Testis (tissue), 3 donors: ENCODE data around the gene FAIM. TPM values are rescaled to one million over a fixed set of nuclear protein-coding genes. Genes with fewer than 3 reads are reported as not detected.

Experiments
- DNase-seq: peaks from one replicate; pipeline ENCODE4 v3.0.0-alpha.2; 2019
- H3K27ac ChIP-seq, 2 donors: fragments of 200-600 bp; sonication (generic); one replicate each; pipeline ENCODE4 v1.5.1; 2019
- H3K27me3 ChIP-seq: fragments of 200-600 bp; sonication (generic); one replicate; pipeline ENCODE4 v1.5.1; 2019
- H3K36me3 ChIP-seq: fragments of 200-600 bp; sonication (generic); one replicate; pipeline ENCODE4 v1.5.1; 2017; ENCODE audit warnings: low read depth; ENCODE audit errors: missing control alignments
- H3K4me1 ChIP-seq: fragments of 200-600 bp; sonication (generic); one replicate; pipeline ENCODE4 v1.5.1; 2019
- H3K4me3 ChIP-seq, 2 donors: fragments of 200-600 bp; sonication (generic); one replicate each; pipeline ENCODE4 v1.5.1; 2017 to 2019
- H3K9me3 ChIP-seq: fragments of 200-600 bp; sonication (generic); one replicate; pipeline ENCODE4 v1.5.1; 2017
- POLR2A ChIP-seq: fragments of 450-650 bp; IDR thresholded peaks from one replicate; pipeline ENCODE4 v1.6.1; 2017; ENCODE audit warnings: antibody characterized with exemption, mild to moderate bottlenecking, moderate library complexity
- WGBS, 2 donors: methylation state at CpG; one replicate each; pipeline ENCODE4 v1.1.5; 2018; 5-methylcytosine and 5-hydroxymethylcytosine counted together
- intact Hi-C: fragments of 100-400 bp; cut with DNase I; formaldehyde crosslinking; loops from one replicate; pipeline ENCODE4 v1.15.1; 2023; ENCODE audit warnings: low total_unique reads
- polyA plus RNA-seq: library from polyadenylated mRNA; stranded (reverse); fragments of 350-450 nt; fragmentation: Illumina TruSeq; extraction: RNeasy Lipid Tissue Mini Kit (QIAGEN cat#74804); gene quantifications from one replicate; pipeline ENCODE4 v1.2.3, GENCODE V29; 2014; ENCODE audit warnings: low read depth, low replicate concordance; ENCODE audit not compliant: insufficient read depth
- total RNA-seq, 2 donors: library from RNA; depleted of rRNA; stranded (reverse); fragments of >200 nt; gene quantifications; one replicate each; pipeline ENCODE4 v1.2.3, GENCODE V29; 2016
- TF ChIP-seq, protein P1 (sequence below), 3 experiments: fragments of 450-650 bp in 2 of 3; fragments of 200-600 bp in 1 of 3; sonication (generic) in 1 of 3; IDR thresholded peaks; one replicate each; pipeline ENCODE4 v1.5.1; 2016 to 2019; ENCODE audit warnings: antibody characterized with exemption in 3 of 3, mild to moderate bottlenecking in 2 of 3, moderate library complexity in 1 of 3

FAIM gene
- total and polyA plus RNA-seq, 3 donors from 2014 or later = 7.0 to 15.3 (median 10.8) TPM

DNA sequence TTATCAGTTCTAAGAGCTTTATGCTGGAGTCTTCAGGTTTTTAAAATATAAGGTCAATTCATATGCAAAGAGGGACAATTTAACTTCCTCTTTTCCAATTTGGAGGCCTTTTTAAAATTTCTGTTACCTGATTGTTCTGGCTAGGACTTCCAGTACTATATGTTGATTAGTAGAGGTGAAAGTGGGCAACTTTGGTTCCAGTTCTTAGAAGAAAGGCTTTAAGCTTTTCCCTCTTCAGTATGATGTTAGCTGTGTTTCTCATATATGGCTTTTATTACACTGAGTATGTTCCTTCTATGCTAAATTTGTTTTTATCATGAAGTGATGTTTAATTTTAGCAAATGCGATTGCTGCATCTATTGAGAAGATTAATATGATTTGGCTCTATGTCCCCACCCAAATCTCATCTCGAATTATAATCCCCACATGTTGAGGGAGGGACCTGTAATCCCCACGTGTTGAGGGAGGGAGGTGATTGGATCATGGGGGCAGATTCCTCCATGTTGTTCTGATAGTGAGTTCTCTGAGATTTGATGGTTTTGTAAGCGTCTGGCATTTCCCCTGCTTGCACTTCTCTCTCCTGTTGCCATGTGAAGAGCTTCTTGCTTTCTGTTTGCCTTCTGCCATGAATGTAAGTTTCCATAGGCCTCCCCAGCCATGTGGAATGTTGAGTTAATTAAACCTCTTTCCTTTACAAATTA lies 33.8 kb downstream of the FAIM start:
- H3K4me1 ChIP-seq = no peaks in the 10 kb centered on the region
- WGBS, 2 donors = 74 to 75% methylated on average over 4 of the region's 4 CpGs
- H3K9me3 ChIP-seq = no peaks in the 10 kb centered on the region

DNA sequence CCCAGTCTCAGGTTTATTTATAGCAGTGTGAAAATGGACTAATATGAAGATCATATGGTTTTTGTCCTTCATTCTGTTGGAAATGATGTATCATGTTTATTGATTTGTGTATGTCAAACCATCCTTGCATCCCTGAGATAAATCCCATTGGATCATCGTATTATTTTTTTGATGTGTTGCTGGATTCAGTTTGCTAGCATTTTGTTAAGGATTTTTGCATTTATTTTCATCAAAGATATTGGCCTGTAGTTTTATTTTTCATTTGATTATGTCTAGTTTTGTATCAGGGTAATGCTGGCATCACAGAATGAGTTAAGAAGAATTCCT lies 34.3 kb downstream of the FAIM start:
- intact Hi-C loops = no loop called here
- TF ChIP-seq, protein P1, sequence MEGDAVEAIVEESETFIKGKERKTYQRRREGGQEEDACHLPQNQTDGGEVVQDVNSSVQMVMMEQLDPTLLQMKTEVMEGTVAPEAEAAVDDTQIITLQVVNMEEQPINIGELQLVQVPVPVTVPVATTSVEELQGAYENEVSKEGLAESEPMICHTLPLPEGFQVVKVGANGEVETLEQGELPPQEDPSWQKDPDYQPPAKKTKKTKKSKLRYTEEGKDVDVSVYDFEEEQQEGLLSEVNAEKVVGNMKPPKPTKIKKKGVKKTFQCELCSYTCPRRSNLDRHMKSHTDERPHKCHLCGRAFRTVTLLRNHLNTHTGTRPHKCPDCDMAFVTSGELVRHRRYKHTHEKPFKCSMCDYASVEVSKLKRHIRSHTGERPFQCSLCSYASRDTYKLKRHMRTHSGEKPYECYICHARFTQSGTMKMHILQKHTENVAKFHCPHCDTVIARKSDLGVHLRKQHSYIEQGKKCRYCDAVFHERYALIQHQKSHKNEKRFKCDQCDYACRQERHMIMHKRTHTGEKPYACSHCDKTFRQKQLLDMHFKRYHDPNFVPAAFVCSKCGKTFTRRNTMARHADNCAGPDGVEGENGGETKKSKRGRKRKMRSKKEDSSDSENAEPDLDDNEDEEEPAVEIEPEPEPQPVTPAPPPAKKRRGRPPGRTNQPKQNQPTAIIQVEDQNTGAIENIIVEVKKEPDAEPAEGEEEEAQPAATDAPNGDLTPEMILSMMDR (IDR thresholded peaks at IDR 0.05) = no peak
- no peak for TF ChIP-seq POLR2A
- DNase-seq = no peak
- Histone ChIP-seq H3K27ac (no peak overlapping the region), H3K4me1 (no peaks in the 10 kb centered on the region), H3K27me3 (no peaks in the 10 kb centered on the region), H3K36me3 (no peaks in the 10 kb centered on the region), H3K4me3 (no peak overlapping the region), H3K9me3 (no peaks in the 10 kb centered on the region)
- 96 to 100% methylated on average over 1 of the region's 1 CpG for WGBS, 2 donors

More for the DNA sequence above, 33.8 kb downstream of the FAIM start:
- Histone ChIP-seq H3K4me3 (no peak overlapping the region), H3K36me3 (no peaks in the 10 kb centered on the region), H3K27me3 (no peaks in the 10 kb centered on the region), H3K27ac (no peak overlapping the region)
- intact Hi-C loops = no loop called here
- no peak for DNase-seq
- TF ChIP-seq, protein P1 (IDR thresholded peaks at IDR 0.05) = no peak
- TF ChIP-seq POLR2A = no peak

DNA sequence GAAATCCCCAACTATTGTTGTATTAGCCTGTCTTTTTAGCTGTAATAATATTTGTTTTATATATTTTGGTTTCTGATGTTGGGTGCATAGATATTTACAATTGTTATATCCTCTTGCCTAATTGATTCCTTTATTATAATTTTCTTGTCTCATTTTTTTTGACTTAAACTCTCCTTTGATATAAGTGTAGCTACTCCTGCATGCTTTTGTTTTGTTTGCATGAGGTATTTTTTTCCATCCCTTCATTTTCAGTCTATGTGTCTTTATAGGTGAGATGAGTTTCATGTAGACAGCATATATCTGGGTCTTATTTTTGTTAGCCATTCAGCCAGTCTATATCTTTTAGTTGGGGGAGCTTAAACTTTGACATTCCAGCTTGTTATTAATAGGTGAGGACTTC lies 37.4 kb downstream of the FAIM start:
- intact Hi-C loops = no loop called here
- TF ChIP-seq POLR2A = no peak
- TF ChIP-seq, protein P1 (IDR thresholded peaks at IDR 0.05) = no peak
- Histone ChIP-seq H3K9me3 (no peaks in the 10 kb centered on the region), H3K27ac (no peak overlapping the region), H3K4me1 (no peaks in the 10 kb centered on the region), H3K36me3 (no peaks in the 10 kb centered on the region), H3K27me3 (no peaks in the 10 kb centered on the region), H3K4me3 (no peak overlapping the region)
- no peak for DNase-seq

DNA sequence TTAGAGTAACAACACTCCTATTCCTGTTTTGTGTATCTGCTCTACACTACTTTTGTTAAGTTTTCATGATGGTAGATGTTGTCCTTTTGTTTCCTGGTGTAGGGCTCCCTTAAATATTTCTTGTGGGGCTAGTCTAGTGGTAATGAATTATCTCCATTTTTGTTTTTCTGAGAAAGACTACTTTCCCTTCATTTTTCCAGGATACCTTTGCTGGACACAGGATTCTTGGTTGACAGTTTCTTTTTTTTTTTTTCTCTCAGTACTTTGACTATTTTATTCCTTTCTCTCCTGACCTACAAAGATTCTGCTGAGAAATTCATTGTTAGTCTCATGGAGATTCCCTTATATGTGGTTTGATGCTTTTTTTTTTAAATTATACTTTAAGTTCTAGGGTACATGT lies 37.9 kb downstream of the FAIM start:
- Histone ChIP-seq H3K27ac (no peak overlapping the region), H3K4me1 (no peaks in the 10 kb centered on the region), H3K9me3 (no peaks in the 10 kb centered on the region), H3K27me3 (no peaks in the 10 kb centered on the region), H3K36me3 (no peaks in the 10 kb centered on the region), H3K4me3 (no peak overlapping the region)
- no peak for TF ChIP-seq POLR2A
- TF ChIP-seq, protein P1 (IDR thresholded peaks at IDR 0.05) = no peak
- intact Hi-C loops = no loop called here
- no peak for DNase-seq

DNA sequence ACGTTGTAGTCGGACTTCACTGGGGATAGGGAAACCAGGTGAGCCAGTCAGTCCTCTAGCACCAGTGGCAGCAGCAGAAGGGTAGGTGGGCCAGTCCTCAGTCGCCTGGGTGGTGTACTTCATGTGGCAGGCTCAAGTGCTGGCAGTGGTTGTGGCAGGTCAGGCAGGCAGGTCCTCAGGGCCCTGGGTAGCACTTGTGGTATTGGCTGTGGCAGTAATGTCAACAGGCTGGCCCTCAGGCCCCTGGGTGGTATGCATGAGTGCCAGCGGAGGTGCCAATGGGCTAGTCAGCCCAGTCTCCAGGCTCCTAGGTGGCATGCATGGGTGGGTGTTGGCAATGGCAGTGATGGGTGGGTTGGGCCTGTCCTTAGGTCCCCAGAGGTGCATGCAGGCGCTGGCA lies 40.6 kb downstream of the FAIM start:
- TF ChIP-seq, protein P1 (IDR thresholded peaks at IDR 0.05) = no peak
- TF ChIP-seq POLR2A = no peak
- Histone ChIP-seq H3K27me3 (no peaks in the 10 kb centered on the region), H3K4me3 (no peak overlapping the region), H3K27ac (no peak overlapping the region), H3K9me3 (no peaks in the 10 kb centered on the region), H3K36me3 (no peaks in the 10 kb centered on the region), H3K4me1 (no peaks in the 10 kb centered on the region)
- DNase-seq = no peak
- WGBS, 2 donors = 94 to 95% methylated on average over 3 to 5 of the region's 5 CpGs
- intact Hi-C loops = no loop called here
